ENCODE measurements around the gene PPFIBP1. TPM values are rescaled to one million over a fixed set of nuclear protein-coding genes. Genes with fewer than 3 reads are reported as not detected.

PPFIBP1 gene
- total RNA-seq, 1 donor from 2014 or later, result 84.1 TPM

GRCh38 chr12:27498149-27498548, 25.9 kb upstream of the PPFIBP1 start:
- Mint-ChIP-seq H3K27ac (ENCODE audit: unreplicated experiment) (no peak overlapping the region), H3K36me3 (ENCODE audit: unreplicated experiment) (no peaks in the 10 kb centered on the region), H3K27me3 (ENCODE audit: unreplicated experiment) (no peaks in the 10 kb centered on the region), H3K4me3 (ENCODE audit: unreplicated experiment) (no peak overlapping the region), H3K4me1 (ENCODE audit: unreplicated experiment) (no peaks in the 10 kb centered on the region), H3K9me3 (ENCODE audit: unreplicated experiment) (no peaks in the 10 kb centered on the region)
- TF ChIP-seq CTCF (IDR thresholded peaks at IDR 0.05), result no peak
- DNase-seq (ENCODE audit: extremely low spot score, unreplicated experiment), result no peak

- H3K36me3 Mint-ChIP-seq (ENCODE audit: unreplicated experiment), result no peaks in the 10 kb centered on the region
- H3K4me3 Mint-ChIP-seq (ENCODE audit: unreplicated experiment), result no peak overlapping the region
- no peak for DNase-seq (ENCODE audit: extremely low spot score, unreplicated experiment)
- H3K4me1 Mint-ChIP-seq (ENCODE audit: unreplicated experiment), result no peaks in the 10 kb centered on the region
- no peak overlapping the region for H3K27ac Mint-ChIP-seq (ENCODE audit: unreplicated experiment)
- TF ChIP-seq CTCF (IDR thresholded peaks at IDR 0.05), result no peak
- no peaks in the 10 kb centered on the region for H3K27me3 Mint-ChIP-seq (ENCODE audit: unreplicated experiment)
- H3K9me3 Mint-ChIP-seq (ENCODE audit: unreplicated experiment), result no peaks in the 10 kb centered on the region
Observed at GRCh38 chr12:27498761-27499160, 25.2 kb upstream of the PPFIBP1 start.

GRCh38 chr12:27499377-27499776, 24.6 kb upstream of the PPFIBP1 start:
- Mint-ChIP-seq H3K36me3 (ENCODE audit: unreplicated experiment) (no peaks in the 10 kb centered on the region), H3K27me3 (ENCODE audit: unreplicated experiment) (no peaks in the 10 kb centered on the region), H3K9me3 (ENCODE audit: unreplicated experiment) (no peaks in the 10 kb centered on the region), H3K27ac (ENCODE audit: unreplicated experiment) (no peak overlapping the region), H3K4me1 (ENCODE audit: unreplicated experiment) (peaks cover under 1% of the 10 kb centered on the region), H3K4me3 (ENCODE audit: unreplicated experiment) (no peak overlapping the region)
- no peak for DNase-seq (ENCODE audit: extremely low spot score, unreplicated experiment)
- no peak for TF ChIP-seq CTCF (IDR thresholded peaks at IDR 0.05)

- no peak for TF ChIP-seq CTCF (IDR thresholded peaks at IDR 0.05)
- H3K27ac Mint-ChIP-seq (ENCODE audit: unreplicated experiment), result no peak overlapping the region
- DNase-seq (ENCODE audit: extremely low spot score, unreplicated experiment), result no peak
- H3K4me1 Mint-ChIP-seq (ENCODE audit: unreplicated experiment), result peaks cover 9% of the 10 kb centered on the region
- no peaks in the 10 kb centered on the region for H3K9me3 Mint-ChIP-seq (ENCODE audit: unreplicated experiment)
- no peak overlapping the region for H3K4me3 Mint-ChIP-seq (ENCODE audit: unreplicated experiment)
- H3K27me3 Mint-ChIP-seq (ENCODE audit: unreplicated experiment), result no peaks in the 10 kb centered on the region
- no peaks in the 10 kb centered on the region for H3K36me3 Mint-ChIP-seq (ENCODE audit: unreplicated experiment)
Observed at GRCh38 chr12:27500546-27500945, 23.5 kb upstream of the PPFIBP1 start.

GRCh38 chr12:27502021-27502435, 22.0 kb upstream of the PPFIBP1 start:
- Mint-ChIP-seq H3K4me1 (ENCODE audit: unreplicated experiment) (peaks cover 10% of the 10 kb centered on the region), H3K9me3 (ENCODE audit: unreplicated experiment) (peaks cover 6% of the 10 kb centered on the region), H3K36me3 (ENCODE audit: unreplicated experiment) (no peaks in the 10 kb centered on the region), H3K4me3 (ENCODE audit: unreplicated experiment) (no peak overlapping the region), H3K27ac (ENCODE audit: unreplicated experiment) (no peak overlapping the region), H3K27me3 (ENCODE audit: unreplicated experiment) (no peaks in the 10 kb centered on the region)
- no peak for DNase-seq (ENCODE audit: extremely low spot score, unreplicated experiment)
- no peak for TF ChIP-seq CTCF (IDR thresholded peaks at IDR 0.05)
